Esophagus muscularis mucosa (tissue), 3 donors: ENCODE results near the gene ZC3H12C.

Experiments used
- EP300 ChIP-seq: sonication (generic); formaldehyde crosslinking; IDR thresholded peaks from one replicate; pipeline ENCODE4 v1.6.1; 2017; ENCODE audit warnings: antibody characterized with exemption
- TF ChIP-seq, protein P1 (sequence below), 3 experiments: fragments of 200-600 bp in 2 of 3; fragments of 450-650 bp in 1 of 3; sonication (generic) in 2 of 3; IDR thresholded peaks; one replicate each; pipeline ENCODE4 v1.5.1; 2017 to 2019; ENCODE audit warnings: antibody characterized with exemption in 3 of 3, mild to moderate bottlenecking in 2 of 3, moderate library complexity in 1 of 3

DNA sequence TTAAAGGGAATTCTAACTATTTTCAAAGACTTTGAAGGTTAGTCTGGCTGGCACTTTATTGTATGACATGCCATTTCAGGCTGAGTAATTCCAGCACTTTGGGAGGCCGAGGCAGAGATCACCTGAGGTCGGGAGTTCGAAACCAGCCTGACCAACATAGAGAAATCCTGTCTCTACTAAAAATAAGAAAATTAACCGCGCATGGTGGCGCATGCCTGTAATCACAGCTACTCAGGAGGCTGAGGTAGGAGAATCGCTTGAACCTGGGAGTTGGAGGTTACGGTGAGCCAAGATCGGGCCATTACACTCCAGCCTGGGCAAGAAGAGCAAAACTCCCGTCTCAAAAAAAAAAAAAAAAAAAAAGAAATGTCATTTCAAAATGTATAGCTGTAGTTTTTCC, 107.6 kb downstream of the ZC3H12C start:
- TF ChIP-seq, protein P1, sequence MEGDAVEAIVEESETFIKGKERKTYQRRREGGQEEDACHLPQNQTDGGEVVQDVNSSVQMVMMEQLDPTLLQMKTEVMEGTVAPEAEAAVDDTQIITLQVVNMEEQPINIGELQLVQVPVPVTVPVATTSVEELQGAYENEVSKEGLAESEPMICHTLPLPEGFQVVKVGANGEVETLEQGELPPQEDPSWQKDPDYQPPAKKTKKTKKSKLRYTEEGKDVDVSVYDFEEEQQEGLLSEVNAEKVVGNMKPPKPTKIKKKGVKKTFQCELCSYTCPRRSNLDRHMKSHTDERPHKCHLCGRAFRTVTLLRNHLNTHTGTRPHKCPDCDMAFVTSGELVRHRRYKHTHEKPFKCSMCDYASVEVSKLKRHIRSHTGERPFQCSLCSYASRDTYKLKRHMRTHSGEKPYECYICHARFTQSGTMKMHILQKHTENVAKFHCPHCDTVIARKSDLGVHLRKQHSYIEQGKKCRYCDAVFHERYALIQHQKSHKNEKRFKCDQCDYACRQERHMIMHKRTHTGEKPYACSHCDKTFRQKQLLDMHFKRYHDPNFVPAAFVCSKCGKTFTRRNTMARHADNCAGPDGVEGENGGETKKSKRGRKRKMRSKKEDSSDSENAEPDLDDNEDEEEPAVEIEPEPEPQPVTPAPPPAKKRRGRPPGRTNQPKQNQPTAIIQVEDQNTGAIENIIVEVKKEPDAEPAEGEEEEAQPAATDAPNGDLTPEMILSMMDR (IDR thresholded peaks at IDR 0.05), result no peak
- no peak for TF ChIP-seq EP300
